Measurements from ENCODE around the gene PHF21B.

Gene PHF21B

DNA sequence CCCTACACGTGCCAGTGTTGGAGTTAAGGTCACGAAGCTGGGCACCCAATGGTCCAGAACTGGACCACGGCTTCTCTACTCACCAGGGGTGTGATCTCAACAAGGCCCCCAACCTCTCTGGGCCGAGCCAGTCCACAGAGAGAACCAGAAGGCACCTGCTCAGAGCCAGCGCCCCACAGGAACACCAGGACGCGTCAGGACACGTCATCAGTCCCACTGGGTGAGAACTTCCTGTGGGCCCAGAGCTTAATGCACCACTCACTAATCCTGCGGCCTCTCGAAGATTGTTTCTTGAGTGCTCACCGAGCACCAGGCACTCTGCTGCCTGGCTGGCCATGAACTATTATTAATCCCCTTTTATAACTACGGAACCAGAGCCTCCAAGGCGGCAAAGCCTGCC is 10.1 kb downstream of the PHF21B start:
- H3K4me3 ChIP-seq (ENCODE audit: low read depth, low read length), result no peak overlapping the region
- peak overlapping the region; percentile 27; the same call in 1 of the 2 replicates for H3K27ac ChIP-seq (ENCODE audit: low read depth, low read length)
- H3K27me3 ChIP-seq (ENCODE audit: control insufficient read depth, insufficient read depth, low read length), result no peaks in the 10 kb centered on the region
- H3K9ac ChIP-seq (ENCODE audit: low read length), result no peak overlapping the region
- peaks cover 42% of the 10 kb centered on the region for H3K4me1 ChIP-seq (ENCODE audit: control insufficient read depth, insufficient read depth, low read length)
- H3K9me3 ChIP-seq (ENCODE audit: control insufficient read depth, insufficient read depth, low read depth, low read length), result no peaks in the 10 kb centered on the region
- peaks cover 75% of the 10 kb centered on the region for H3K36me3 ChIP-seq (ENCODE audit: control insufficient read depth, insufficient read depth, low read length)

DNA sequence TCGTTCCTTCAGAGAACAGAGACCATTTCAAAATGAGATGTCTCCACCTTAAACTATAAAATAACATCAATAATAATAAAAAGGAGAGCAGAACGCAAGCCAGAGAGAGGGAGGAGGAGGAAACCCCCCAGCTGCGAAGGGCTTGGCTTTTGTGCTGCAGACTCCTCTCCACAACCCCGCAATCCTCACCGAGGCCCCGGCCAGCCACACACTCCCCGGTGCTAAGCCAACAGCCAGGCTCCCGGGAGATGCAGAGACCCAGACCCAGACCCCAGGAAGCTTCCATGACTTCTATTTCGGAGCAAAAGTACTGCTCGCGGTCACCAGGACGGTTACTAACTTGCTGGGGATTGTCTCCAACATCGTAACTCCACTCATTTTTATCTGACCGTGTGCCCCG is 10.6 kb downstream of the PHF21B start:
- H3K27ac ChIP-seq (ENCODE audit: low read depth, low read length), result peak overlapping the region; percentile 27; the same call in 1 of the 2 replicates
- H3K36me3 ChIP-seq (ENCODE audit: control insufficient read depth, insufficient read depth, low read length), result peaks cover 73% of the 10 kb centered on the region
- no peak overlapping the region for H3K9ac ChIP-seq (ENCODE audit: low read length)
- no peaks in the 10 kb centered on the region for H3K27me3 ChIP-seq (ENCODE audit: control insufficient read depth, insufficient read depth, low read length)
- H3K9me3 ChIP-seq (ENCODE audit: control insufficient read depth, insufficient read depth, low read depth, low read length), result no peaks in the 10 kb centered on the region
- H3K4me3 ChIP-seq (ENCODE audit: low read depth, low read length), result no peak overlapping the region
- H3K4me1 ChIP-seq (ENCODE audit: control insufficient read depth, insufficient read depth, low read length), result peaks cover 41% of the 10 kb centered on the region

DNA sequence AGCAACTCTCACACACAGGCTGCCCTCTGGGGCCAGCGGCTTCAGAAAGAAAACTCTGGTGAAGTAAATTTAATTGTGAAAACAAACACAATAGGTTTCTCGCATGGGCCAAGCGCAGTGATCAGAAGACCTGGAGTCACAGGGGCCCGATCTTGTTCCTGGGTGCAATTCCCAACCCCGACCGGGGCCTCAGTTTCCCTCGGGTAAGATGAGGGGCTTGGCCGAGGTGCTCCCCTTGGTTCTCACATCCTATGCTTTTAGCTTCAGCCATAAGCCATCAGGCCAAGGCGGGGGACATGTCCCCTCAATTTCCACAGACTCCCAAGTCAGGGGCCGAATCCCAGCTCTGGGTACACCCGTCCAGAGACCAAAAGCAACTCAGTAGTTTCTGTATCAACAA is 11.5 kb downstream of the PHF21B start:
- Histone ChIP-seq H3K9me3 (ENCODE audit: control insufficient read depth, insufficient read depth, low read depth, low read length) (no peaks in the 10 kb centered on the region), H3K27me3 (ENCODE audit: control insufficient read depth, insufficient read depth, low read length) (no peaks in the 10 kb centered on the region), H3K36me3 (ENCODE audit: control insufficient read depth, insufficient read depth, low read length) (peaks cover 75% of the 10 kb centered on the region), H3K4me3 (ENCODE audit: low read depth, low read length) (no peak overlapping the region), H3K27ac (ENCODE audit: low read depth, low read length) (no peak overlapping the region), H3K4me1 (ENCODE audit: control insufficient read depth, insufficient read depth, low read length) (peaks cover 41% of the 10 kb centered on the region), H3K9ac (ENCODE audit: low read length) (no peak overlapping the region)

DNA sequence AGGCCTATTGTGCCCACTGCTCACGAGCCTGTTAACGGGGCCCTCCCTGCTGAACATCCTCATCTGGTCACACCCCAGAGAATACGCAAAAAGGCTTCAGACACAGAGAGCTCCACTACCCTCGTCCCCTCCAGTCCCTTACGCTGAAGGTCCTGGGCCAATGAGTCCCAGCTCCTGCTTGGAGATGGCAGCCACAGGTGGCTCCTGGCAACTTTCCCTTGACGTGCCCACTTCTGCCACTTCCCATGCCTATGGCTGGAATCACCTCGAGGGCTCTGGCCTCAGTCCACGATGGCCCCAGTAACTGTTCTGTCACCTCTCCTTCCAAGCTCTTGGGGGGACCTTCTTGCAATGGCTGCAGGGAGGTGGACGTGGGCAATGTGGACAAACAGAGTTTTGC is 12.7 kb downstream of the PHF21B start:
- no peak overlapping the region for H3K27ac ChIP-seq (ENCODE audit: low read depth, low read length)
- no peak overlapping the region for H3K4me3 ChIP-seq (ENCODE audit: low read depth, low read length)
- peaks cover 41% of the 10 kb centered on the region for H3K4me1 ChIP-seq (ENCODE audit: control insufficient read depth, insufficient read depth, low read length)
- no peaks in the 10 kb centered on the region for H3K9me3 ChIP-seq (ENCODE audit: control insufficient read depth, insufficient read depth, low read depth, low read length)
- peaks cover 76% of the 10 kb centered on the region for H3K36me3 ChIP-seq (ENCODE audit: control insufficient read depth, insufficient read depth, low read length)
- no peaks in the 10 kb centered on the region for H3K27me3 ChIP-seq (ENCODE audit: control insufficient read depth, insufficient read depth, low read length)
- H3K9ac ChIP-seq (ENCODE audit: low read length), result no peak overlapping the region

DNA sequence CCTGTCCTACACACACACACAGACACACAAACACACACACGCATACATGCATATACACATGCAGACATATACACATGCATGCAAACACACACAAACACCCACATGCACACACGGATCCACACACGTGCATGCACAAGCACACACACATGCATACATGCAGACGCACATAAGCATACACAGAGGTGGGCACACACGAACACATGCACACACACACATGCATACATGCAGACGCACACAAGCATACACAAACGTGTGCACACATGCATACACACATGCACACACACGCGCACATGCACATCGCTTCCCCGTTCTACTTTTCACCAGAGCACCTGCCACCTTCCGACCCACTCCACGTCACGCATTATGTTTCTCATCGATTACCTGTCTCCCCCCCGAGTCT is 13.2 kb downstream of the PHF21B start:
- Histone ChIP-seq H3K4me3 (ENCODE audit: low read depth, low read length) (no peak overlapping the region), H3K36me3 (ENCODE audit: control insufficient read depth, insufficient read depth, low read length) (peaks cover 75% of the 10 kb centered on the region), H3K27ac (ENCODE audit: low read depth, low read length) (no peak overlapping the region), H3K27me3 (ENCODE audit: control insufficient read depth, insufficient read depth, low read length) (no peaks in the 10 kb centered on the region), H3K9me3 (ENCODE audit: control insufficient read depth, insufficient read depth, low read depth, low read length) (no peaks in the 10 kb centered on the region), H3K4me1 (ENCODE audit: control insufficient read depth, insufficient read depth, low read length) (peaks cover 41% of the 10 kb centered on the region), H3K9ac (ENCODE audit: low read length) (no peak overlapping the region)

DNA sequence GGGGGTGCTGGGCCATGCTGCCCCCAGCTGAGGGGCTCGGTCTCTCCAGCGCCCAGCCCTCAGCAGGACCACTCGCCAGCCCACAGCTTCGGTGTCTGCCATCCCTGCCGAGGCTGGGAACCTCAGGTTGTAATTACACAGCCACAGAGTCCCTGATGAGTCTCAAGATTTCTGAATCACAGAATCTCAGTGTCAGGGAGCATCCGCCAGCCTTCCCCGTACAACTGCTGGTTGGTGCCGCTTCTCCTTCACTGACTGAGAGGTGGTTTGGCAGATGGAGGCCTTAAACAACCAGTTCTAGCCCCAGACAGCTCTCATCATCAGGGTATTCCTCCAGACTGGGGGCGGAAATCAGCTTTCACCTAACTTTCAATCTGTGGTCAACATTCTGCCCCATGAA is 13.7 kb downstream of the PHF21B start:
- Histone ChIP-seq H3K9me3 (ENCODE audit: control insufficient read depth, insufficient read depth, low read depth, low read length) (no peaks in the 10 kb centered on the region), H3K9ac (ENCODE audit: low read length) (no peak overlapping the region), H3K4me3 (ENCODE audit: low read depth, low read length) (no peak overlapping the region), H3K27ac (ENCODE audit: low read depth, low read length) (no peak overlapping the region), H3K36me3 (ENCODE audit: control insufficient read depth, insufficient read depth, low read length) (peaks cover 75% of the 10 kb centered on the region), H3K27me3 (ENCODE audit: control insufficient read depth, insufficient read depth, low read length) (no peaks in the 10 kb centered on the region), H3K4me1 (ENCODE audit: control insufficient read depth, insufficient read depth, low read length) (peaks cover 41% of the 10 kb centered on the region)

DNA sequence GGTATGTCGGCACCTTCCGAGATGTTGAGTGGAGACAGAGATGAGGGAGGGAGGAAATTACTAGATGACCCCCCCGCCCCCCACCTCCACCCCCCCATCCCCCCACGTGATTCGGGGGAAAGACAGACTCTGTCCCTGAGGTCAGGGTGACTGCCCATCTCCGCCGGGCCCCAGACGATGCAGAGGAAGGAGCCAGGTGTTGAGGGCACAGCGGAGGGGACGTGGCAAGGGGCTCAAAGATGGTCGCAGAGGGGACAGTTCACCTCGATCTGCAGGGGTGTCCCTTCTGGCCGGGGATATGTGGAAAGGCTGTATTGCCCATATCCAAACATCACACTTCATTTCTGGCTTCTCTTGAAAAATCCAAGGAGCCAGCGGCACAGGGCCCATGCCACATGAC is 14.1 kb downstream of the PHF21B start:
- H3K36me3 ChIP-seq (ENCODE audit: control insufficient read depth, insufficient read depth, low read length), result peaks cover 74% of the 10 kb centered on the region
- no peaks in the 10 kb centered on the region for H3K27me3 ChIP-seq (ENCODE audit: control insufficient read depth, insufficient read depth, low read length)
- H3K4me1 ChIP-seq (ENCODE audit: control insufficient read depth, insufficient read depth, low read length), result peaks cover 41% of the 10 kb centered on the region
- H3K4me3 ChIP-seq (ENCODE audit: low read depth, low read length), result no peak overlapping the region
- H3K9me3 ChIP-seq (ENCODE audit: control insufficient read depth, insufficient read depth, low read depth, low read length), result no peaks in the 10 kb centered on the region
- H3K9ac ChIP-seq (ENCODE audit: low read length), result no peak overlapping the region
- no peak overlapping the region for H3K27ac ChIP-seq (ENCODE audit: low read depth, low read length)

DNA sequence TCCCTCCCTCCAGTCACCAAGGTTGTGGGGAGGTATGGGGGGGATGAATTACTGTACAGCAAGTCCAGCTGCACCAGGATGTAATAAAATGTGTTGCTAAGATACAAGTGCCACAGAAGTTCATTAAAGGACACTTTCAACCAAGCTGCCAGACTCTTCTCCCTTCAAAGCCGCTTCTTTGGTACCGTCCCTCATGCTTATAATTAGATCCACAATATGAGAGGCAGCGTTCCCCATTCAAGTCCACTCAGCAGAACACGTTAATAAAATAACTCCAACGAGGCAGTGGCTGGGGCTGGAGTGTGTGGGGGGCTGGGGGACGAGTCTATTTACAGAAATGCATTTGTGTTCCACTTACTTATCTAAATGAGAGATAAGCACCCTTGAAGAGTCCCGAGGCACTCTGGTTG is 14.7 kb downstream of the PHF21B start:
- H3K9me3 ChIP-seq (ENCODE audit: control insufficient read depth, insufficient read depth, low read depth, low read length), result no peaks in the 10 kb centered on the region
- H3K4me1 ChIP-seq (ENCODE audit: control insufficient read depth, insufficient read depth, low read length), result peaks cover 38% of the 10 kb centered on the region
- no peak overlapping the region for H3K9ac ChIP-seq (ENCODE audit: low read length)
- H3K27me3 ChIP-seq (ENCODE audit: control insufficient read depth, insufficient read depth, low read length), result no peaks in the 10 kb centered on the region
- H3K27ac ChIP-seq (ENCODE audit: low read depth, low read length), result no peak overlapping the region
- peaks cover 73% of the 10 kb centered on the region for H3K36me3 ChIP-seq (ENCODE audit: control insufficient read depth, insufficient read depth, low read length)
- H3K4me3 ChIP-seq (ENCODE audit: low read depth, low read length), result no peak overlapping the region

DNA sequence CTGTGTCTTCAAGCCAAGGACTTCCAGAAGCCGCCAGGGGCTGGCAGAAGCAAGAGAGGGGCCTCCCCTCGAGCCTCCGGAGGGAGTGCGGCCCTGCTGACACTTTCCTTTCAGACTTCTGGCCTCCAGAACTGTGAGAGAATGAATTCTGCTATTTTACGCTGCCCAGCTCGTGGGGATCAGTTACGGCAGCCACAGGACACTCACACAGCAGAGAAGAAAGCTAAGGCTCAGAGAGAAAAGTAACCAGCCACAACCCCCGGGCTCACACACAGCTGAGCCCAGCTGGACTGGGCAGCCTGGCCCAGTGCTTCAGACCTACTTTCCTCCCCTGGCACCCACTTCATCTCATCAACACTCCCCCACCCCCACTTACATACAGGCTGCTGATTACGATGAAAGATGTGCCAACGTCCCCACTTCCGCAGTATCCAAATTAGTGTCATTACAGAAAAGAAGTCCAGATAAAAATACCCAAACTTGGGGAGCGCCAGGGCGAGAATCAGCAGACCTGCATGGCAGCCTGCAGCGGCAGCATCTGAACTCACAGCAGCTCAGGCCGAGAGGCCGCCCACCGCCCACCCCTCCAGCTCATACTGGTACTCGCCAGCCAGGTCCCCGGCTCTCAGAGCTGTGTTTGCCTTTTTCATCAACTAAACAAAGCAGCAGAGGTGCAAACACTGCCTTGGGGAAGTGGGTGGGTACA is 15.3 kb downstream of the PHF21B start:
- Histone ChIP-seq H3K9ac (ENCODE audit: low read length) (no peak overlapping the region), H3K27me3 (ENCODE audit: control insufficient read depth, insufficient read depth, low read length) (no peaks in the 10 kb centered on the region)

DNA sequence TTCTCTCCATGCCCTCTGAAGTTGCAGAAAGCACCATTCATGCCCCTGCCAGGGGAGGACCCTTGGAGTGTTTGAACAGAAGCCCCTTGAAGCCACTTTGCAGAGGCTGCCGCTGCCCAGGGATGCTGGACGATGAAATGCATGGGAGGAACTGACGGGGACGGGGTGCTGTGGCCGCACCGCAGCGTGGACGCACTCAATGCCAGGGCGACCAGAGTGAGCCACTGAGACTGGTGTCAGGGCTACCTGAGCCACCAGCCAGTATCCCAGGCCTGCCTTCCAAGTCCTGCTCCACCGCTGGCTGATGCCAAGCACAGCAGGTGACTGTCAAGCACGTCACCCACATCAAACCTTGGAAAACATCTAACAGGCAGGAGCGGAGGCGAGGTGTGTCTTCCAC is 17.6 kb downstream of the PHF21B start:
- H3K27ac ChIP-seq (ENCODE audit: low read depth, low read length), result no peak overlapping the region
- no peaks in the 10 kb centered on the region for H3K9me3 ChIP-seq (ENCODE audit: control insufficient read depth, insufficient read depth, low read depth, low read length)
- H3K36me3 ChIP-seq (ENCODE audit: control insufficient read depth, insufficient read depth, low read length), result peaks cover 78% of the 10 kb centered on the region
- H3K9ac ChIP-seq (ENCODE audit: low read length), result no peak overlapping the region
- H3K4me1 ChIP-seq (ENCODE audit: control insufficient read depth, insufficient read depth, low read length), result peaks cover 23% of the 10 kb centered on the region; the same call in 1 of the 2 replicates
- H3K27me3 ChIP-seq (ENCODE audit: control insufficient read depth, insufficient read depth, low read length), result no peaks in the 10 kb centered on the region
- H3K4me3 ChIP-seq (ENCODE audit: low read depth, low read length), result no peak overlapping the region

More for the DNA sequence above, 15.3 kb downstream of the PHF21B start:
- Histone ChIP-seq H3K4me1 (ENCODE audit: control insufficient read depth, insufficient read depth, low read length) (peaks cover 32% of the 10 kb centered on the region), H3K4me3 (ENCODE audit: low read depth, low read length) (no peak overlapping the region), H3K9me3 (ENCODE audit: control insufficient read depth, insufficient read depth, low read depth, low read length) (no peaks in the 10 kb centered on the region), H3K27ac (ENCODE audit: low read depth, low read length) (no peak overlapping the region), H3K36me3 (ENCODE audit: control insufficient read depth, insufficient read depth, low read length) (peaks cover 71% of the 10 kb centered on the region)

DNA sequence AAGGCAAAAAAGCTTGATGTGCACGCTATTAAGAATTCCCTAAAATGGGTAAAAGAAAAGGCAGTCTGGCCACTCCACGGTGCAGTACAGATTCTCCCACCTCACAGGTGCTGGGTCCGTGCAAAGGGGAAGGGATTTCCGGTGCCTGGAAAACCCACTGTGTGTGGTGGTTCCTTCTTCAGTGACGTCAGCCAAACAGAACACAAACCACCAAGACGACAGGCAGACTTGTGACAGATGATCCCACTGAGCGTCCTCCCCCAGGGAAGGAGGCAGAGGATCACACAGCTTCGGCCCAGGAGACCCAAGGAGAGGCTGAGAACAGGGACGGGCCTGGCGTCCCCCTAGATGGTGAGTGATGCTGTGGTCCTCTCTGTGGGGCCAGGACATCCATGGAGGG is 18.6 kb downstream of the PHF21B start:
- no peaks in the 10 kb centered on the region for H3K27me3 ChIP-seq (ENCODE audit: control insufficient read depth, insufficient read depth, low read length)
- peaks cover 15% of the 10 kb centered on the region; the same call in 1 of the 2 replicates for H3K4me1 ChIP-seq (ENCODE audit: control insufficient read depth, insufficient read depth, low read length)
- no peaks in the 10 kb centered on the region; the same call in 1 of the 2 replicates for H3K9me3 ChIP-seq (ENCODE audit: control insufficient read depth, insufficient read depth, low read depth, low read length)
- no peak overlapping the region for H3K9ac ChIP-seq (ENCODE audit: low read length)
- H3K27ac ChIP-seq (ENCODE audit: low read depth, low read length), result no peak overlapping the region
- no peak overlapping the region for H3K4me3 ChIP-seq (ENCODE audit: low read depth, low read length)
- H3K36me3 ChIP-seq (ENCODE audit: control insufficient read depth, insufficient read depth, low read length), result peaks cover 79% of the 10 kb centered on the region

Measured in HUES6 (cell line).